ENCODE results near the gene PLSCR2. TPM values are rescaled to one million over a fixed set of nuclear protein-coding genes. Genes with fewer than 3 reads are reported as not detected.
"Not testable (repeated sequence)": the region's sequence is repeated elsewhere in the genome, so short reads cannot be mapped to it uniquely, and the experiment has no call there.

The PLSCR2 gene
- total RNA-seq, 1 experiment from 2014 or later, result 0.54 TPM

DNA sequence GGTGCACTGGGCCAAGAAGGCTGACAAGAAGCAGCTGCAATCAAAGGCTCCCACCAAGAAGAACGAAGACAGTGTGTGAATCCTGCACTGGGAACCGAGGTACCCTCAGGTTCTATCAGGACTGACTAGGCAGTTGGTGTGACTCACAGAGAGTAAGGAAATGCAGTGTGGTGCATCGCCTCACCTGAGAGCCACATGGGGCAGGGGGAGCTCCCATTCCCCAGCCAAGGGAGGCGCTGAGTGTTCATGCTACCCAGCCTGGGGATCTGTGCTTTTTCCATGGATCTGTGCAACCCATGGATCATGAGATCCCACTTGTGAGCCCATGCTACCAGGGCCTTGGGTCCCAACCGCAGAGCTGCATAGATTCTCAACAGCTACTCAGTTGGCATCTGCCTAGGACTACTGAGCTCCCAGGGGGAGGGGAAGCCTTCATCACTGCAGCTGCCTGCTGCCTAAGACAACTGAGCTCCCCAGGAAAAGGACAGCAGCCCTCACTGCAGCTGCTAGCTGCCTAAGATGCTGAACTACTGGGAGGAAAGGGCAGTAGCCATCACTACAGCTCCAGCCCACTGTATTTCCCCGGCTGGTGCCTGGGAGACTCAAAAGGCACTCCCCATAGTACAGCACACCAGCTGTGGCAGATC lies 6.9 kb upstream of the PLSCR2 start:
- in situ Hi-C loops (cut with HindIII; ENCODE audit: low pct_unique_long_range_greater_than_20kb, low sequenced_read_pairs) (no loop called here), intact Hi-C loops (cut with micrococcal nuclease; ENCODE audit: unreplicated experiment) (no loop called here)
- no peak overlapping the region for H3K4me3 ChIP-seq (ENCODE audit: low read depth in 2 of 2, low read length in 2 of 2)
- no peaks in the 10 kb centered on the region for H3K4me1 ChIP-seq (ENCODE audit: control insufficient read depth, insufficient read depth, low read length)
- no peaks in the 10 kb centered on the region for H3K27me3 ChIP-seq (ENCODE audit: control insufficient read depth, insufficient read depth, low read length)
- no peaks in the 10 kb centered on the region for H3K9me3 ChIP-seq (ENCODE audit: control insufficient read depth, insufficient read depth, low read depth, low read length)
- no peaks in the 10 kb centered on the region for H3K36me3 ChIP-seq (ENCODE audit: control insufficient read depth, insufficient read depth, low read length)
- DNase-seq (ENCODE audit: low read depth, low spot score) (no peak), ATAC-seq (peak; percentile 26; the same call in 1 of the 2 replicates)
- BruUV-seq (replicated peaks), result no TSS peak
- CTCF ChIA-PET, result no interaction called here
- POLR2A ChIA-PET, result no interaction called here
- TF ChIP-seq, protein P1, sequence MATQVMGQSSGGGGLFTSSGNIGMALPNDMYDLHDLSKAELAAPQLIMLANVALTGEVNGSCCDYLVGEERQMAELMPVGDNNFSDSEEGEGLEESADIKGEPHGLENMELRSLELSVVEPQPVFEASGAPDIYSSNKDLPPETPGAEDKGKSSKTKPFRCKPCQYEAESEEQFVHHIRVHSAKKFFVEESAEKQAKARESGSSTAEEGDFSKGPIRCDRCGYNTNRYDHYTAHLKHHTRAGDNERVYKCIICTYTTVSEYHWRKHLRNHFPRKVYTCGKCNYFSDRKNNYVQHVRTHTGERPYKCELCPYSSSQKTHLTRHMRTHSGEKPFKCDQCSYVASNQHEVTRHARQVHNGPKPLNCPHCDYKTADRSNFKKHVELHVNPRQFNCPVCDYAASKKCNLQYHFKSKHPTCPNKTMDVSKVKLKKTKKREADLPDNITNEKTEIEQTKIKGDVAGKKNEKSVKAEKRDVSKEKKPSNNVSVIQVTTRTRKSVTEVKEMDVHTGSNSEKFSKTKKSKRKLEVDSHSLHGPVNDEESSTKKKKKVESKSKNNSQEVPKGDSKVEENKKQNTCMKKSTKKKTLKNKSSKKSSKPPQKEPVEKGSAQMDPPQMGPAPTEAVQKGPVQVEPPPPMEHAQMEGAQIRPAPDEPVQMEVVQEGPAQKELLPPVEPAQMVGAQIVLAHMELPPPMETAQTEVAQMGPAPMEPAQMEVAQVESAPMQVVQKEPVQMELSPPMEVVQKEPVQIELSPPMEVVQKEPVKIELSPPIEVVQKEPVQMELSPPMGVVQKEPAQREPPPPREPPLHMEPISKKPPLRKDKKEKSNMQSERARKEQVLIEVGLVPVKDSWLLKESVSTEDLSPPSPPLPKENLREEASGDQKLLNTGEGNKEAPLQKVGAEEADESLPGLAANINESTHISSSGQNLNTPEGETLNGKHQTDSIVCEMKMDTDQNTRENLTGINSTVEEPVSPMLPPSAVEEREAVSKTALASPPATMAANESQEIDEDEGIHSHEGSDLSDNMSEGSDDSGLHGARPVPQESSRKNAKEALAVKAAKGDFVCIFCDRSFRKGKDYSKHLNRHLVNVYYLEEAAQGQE (IDR thresholded peaks at IDR 0.05; ENCODE audit: insufficient read depth in 1 of 2, low read depth in 2 of 2, low read length in 1 of 2), result no peak
- no peak for TF ChIP-seq SIN3A (IDR thresholded peaks at IDR 0.05; ENCODE audit: borderline replicate concordance, insufficient read depth, low read depth, low read length)
- H3K27ac ChIP-seq (ENCODE audit: low read length), result no peak overlapping the region

DNA sequence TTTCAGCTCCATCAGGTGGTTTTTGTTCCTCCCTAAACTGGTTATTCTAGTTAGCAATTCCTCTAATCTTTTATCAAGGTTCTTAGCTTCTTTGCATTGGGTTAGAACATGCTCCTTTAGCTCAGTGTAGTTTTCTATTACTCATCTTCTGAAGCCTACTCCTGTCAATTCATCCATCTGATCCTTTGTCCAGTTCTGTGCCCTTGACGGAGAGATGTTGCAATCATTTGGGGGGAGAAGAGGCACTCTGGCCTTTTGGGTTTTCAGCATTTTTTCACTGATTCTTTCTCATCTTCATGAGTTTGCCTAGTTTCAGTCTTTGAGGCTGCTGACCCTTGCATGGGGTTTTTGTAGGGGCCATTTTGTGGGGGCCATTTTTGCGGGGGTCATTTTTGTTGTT lies 5.6 kb upstream of the PLSCR2 start:
- BruUV-seq (replicated peaks); H3K4me1 ChIP-seq (ENCODE audit: control insufficient read depth, insufficient read depth, low read length); in situ Hi-C loops (cut with HindIII; ENCODE audit: low pct_unique_long_range_greater_than_20kb, low sequenced_read_pairs); H3K4me3 ChIP-seq (ENCODE audit: low read depth in 2 of 2, low read length in 2 of 2); intact Hi-C loops (cut with micrococcal nuclease; ENCODE audit: unreplicated experiment); DNase-seq (ENCODE audit: low read depth, low spot score); H3K9me3 ChIP-seq (ENCODE audit: control insufficient read depth, insufficient read depth, low read depth, low read length); POLR2A ChIA-PET; H3K27ac ChIP-seq (ENCODE audit: low read length); ATAC-seq; H3K27me3 ChIP-seq (ENCODE audit: control insufficient read depth, insufficient read depth, low read length); CTCF ChIA-PET; H3K36me3 ChIP-seq (ENCODE audit: control insufficient read depth, insufficient read depth, low read length): not testable (repeated sequence)

DNA sequence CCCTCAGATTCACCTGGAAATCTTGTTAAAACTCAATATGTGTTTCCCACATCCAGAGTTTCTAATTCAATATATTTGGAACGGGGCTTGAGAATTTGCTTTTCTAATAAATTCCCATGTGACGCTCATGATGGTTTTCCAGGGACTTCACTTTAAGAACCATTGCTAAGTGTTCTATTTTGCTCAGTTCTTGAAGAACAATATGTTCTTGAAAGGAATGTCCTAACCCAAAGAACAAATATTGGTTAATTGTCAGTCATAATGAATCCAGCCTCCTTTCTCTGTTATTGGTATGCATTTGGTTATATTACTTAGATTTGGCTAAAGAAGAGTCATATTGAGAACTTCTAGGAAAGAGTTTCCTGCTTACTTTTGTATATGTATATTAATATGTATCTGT lies 4.4 kb upstream of the PLSCR2 start:
- BruUV-seq (replicated peaks), result no TSS peak
- Histone ChIP-seq H3K27me3 (ENCODE audit: control insufficient read depth, insufficient read depth, low read length) (no peaks in the 10 kb centered on the region), H3K4me3 (ENCODE audit: low read depth in 2 of 2, low read length in 2 of 2) (no peak overlapping the region), H3K9me3 (ENCODE audit: control insufficient read depth, insufficient read depth, low read depth, low read length) (no peaks in the 10 kb centered on the region), H3K27ac (ENCODE audit: low read length) (no peak overlapping the region), H3K4me1 (ENCODE audit: control insufficient read depth, insufficient read depth, low read length) (peaks cover 5% of the 10 kb centered on the region), H3K36me3 (ENCODE audit: control insufficient read depth, insufficient read depth, low read length) (no peaks in the 10 kb centered on the region)
- in situ Hi-C loops (cut with HindIII; ENCODE audit: low pct_unique_long_range_greater_than_20kb, low sequenced_read_pairs), result no loop called here
- ChIA-PET POLR2A (no interaction called here), CTCF (interaction anchor here (0.7 kb wide), 1 partner anchor 17 kb away, joined by 3 read pairs; no protein-coding TSS in a partner anchor)
- DNase-seq (ENCODE audit: low read depth, low spot score) (no peak), ATAC-seq (no peak)
- TF ChIP-seq, protein P1 (IDR thresholded peaks at IDR 0.05; ENCODE audit: insufficient read depth in 1 of 2, low read depth in 2 of 2, low read length in 1 of 2), result no peak
- intact Hi-C loops (cut with micrococcal nuclease; ENCODE audit: unreplicated experiment), result no loop called here
